Panc1 (cell line): Measurements from ENCODE around the gene NCLN. TPM values are rescaled to one million over a fixed set of nuclear protein-coding genes. Genes with fewer than 3 reads are reported as not detected.

Experiments used
- ATAC-seq: fragments of 200-7000 bp; cut with Tn5 transposase; 2 replicates; pipeline ENCODE4 v1.9.1; 2020; ENCODE audit warnings: mild to moderate bottlenecking, moderate library complexity
- BruUV-seq: library from RNA; stranded (reverse); fragments of 400-500 nt; replicated peaks from 2 replicates; lab custom pipeline; 2021; lab: Mats Ljungman, UMichigan
- CTCF ChIA-PET: fragments of 300-600 bp; sonication (Branson Sonifier 250); formaldehyde crosslinking; loops from one replicate; lab custom pipeline; 2022; ENCODE audit warnings: antibody characterized with exemption; lab: Charles Lee
- POLR2A ChIA-PET: fragments of 300-600 bp; sonication (Branson Sonifier 250); formaldehyde crosslinking; loops from one replicate; lab custom pipeline; 2022; ENCODE audit warnings: antibody characterized with exemption; lab: Charles Lee
- DNase-seq: peaks from one replicate; pipeline ENCODE4 v3.0.0-alpha.2; 2010; ENCODE audit warnings: low read depth, low spot score
- H3K27ac ChIP-seq: 2 replicates; pipeline ENCODE4 v1.5.1; 2011; ENCODE audit warnings: mild to moderate bottlenecking, low read length, inconsistent platforms
- H3K27me3 ChIP-seq: fragments of 200-500 bp; sonication (Bioruptor generic); 2 replicates; pipeline ENCODE4 v1.6.0; 2014; ENCODE audit warnings: low read length, inconsistent platforms; ENCODE audit not compliant: control insufficient read depth, insufficient read depth
- H3K36me3 ChIP-seq: fragments of 200-500 bp; sonication (Bioruptor generic); 2 replicates; pipeline ENCODE4 v1.5.1; 2014; ENCODE audit warnings: inconsistent platforms, mild to moderate bottlenecking, low read length, moderate library complexity; ENCODE audit not compliant: control insufficient read depth, insufficient read depth
- H3K4me1 ChIP-seq: 2 replicates; pipeline ENCODE4 v1.5.1; 2011; ENCODE audit warnings: inconsistent platforms, mild to moderate bottlenecking, low read length, moderate library complexity; ENCODE audit not compliant: control insufficient read depth, insufficient read depth
- H3K4me3 ChIP-seq, 2 experiments: 2 replicates each; pipeline ENCODE4 v1.5.1; 2011 to 2012; ENCODE audit warnings: low read depth in 2 of 2, low read length in 2 of 2, mild to moderate bottlenecking in 2 of 2, inconsistent platforms in 1 of 2, moderate library complexity in 1 of 2
- H3K9me3 ChIP-seq: fragments of 200-500 bp; sonication (Bioruptor generic); 2 replicates; pipeline ENCODE4 v1.5.1; 2014; ENCODE audit warnings: low read depth, mild to moderate bottlenecking, inconsistent platforms, low read length, moderate library complexity; ENCODE audit not compliant: control insufficient read depth, insufficient read depth
- CTCF ChIP-seq: fragments of 450-650 bp; IDR thresholded peaks from 2 replicates; pipeline ENCODE4 v1.5.1; 2017; ENCODE audit warnings: mild to moderate bottlenecking
- POLR2AphosphoS5 ChIP-seq: IDR thresholded peaks from 2 replicates; pipeline ENCODE4 v1.6.1; 2012; ENCODE audit warnings: mild to moderate bottlenecking, low read depth, low read length, moderate library complexity
- REST ChIP-seq, 2 experiments: IDR thresholded peaks; 2 replicates each; pipeline ENCODE4 v1.6.1; 2011 to 2012; ENCODE audit warnings: low read depth in 2 of 2, control low read depth in 1 of 2, low read length in 1 of 2, mild to moderate bottlenecking in 1 of 2, moderate library complexity in 1 of 2; ENCODE audit not compliant: insufficient read depth in 1 of 2
- SIN3A ChIP-seq: IDR thresholded peaks from 2 replicates; pipeline ENCODE4 v1.6.1; 2012; ENCODE audit warnings: low read depth, mild to moderate bottlenecking, low read length, moderate library complexity, borderline replicate concordance; ENCODE audit not compliant: insufficient read depth
- TCF7L2 ChIP-seq: IDR thresholded peaks from 2 replicates; pipeline ENCODE4 v1.6.1; 2011; ENCODE audit warnings: mild to moderate bottlenecking, low read depth, low read length, inconsistent platforms
- in situ Hi-C: cut with HindIII; loops from 2 replicates; pipeline ENCODE4 v1.10.0; 2016; ENCODE audit warnings: low sequenced_read_pairs, low pct_unique_long_range_greater_than_20kb
- intact Hi-C: fragments of 100-400 bp; cut with micrococcal nuclease; formaldehyde crosslinking; loops from one replicate; pipeline ENCODE4 v1.10.0; 2022; ENCODE audit not compliant: unreplicated experiment
- total RNA-seq: library from RNA; stranded (reverse); gene quantifications from one replicate; pipeline ENCODE4 v1.2.1, GENCODE V29; 2021; ENCODE audit not compliant: unreplicated experiment

NCLN gene
- total RNA-seq, 1 experiment from 2014 or later = 132 TPM

DNA sequence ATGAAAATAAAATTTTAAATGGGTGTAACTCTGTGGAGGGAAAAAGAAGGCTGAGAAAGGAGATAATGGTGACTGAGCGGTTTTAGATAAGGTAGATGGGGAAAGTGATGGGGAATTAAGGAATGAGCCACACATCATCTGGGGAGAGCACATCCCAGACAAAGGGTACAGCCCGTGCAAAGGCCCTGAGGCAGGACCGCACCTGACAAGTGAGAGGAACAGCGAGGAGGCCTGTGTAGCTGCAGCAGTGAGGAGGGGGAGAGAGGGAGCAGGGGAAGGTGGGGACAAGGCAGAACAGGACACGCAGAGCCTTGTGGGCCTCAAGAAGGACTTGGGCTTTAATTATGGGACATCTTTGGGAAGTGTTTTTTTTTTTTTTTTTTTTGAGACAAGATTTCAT lies 37.0 kb downstream of the NCLN start:
- ChIA-PET CTCF (interaction anchor here (0.7 kb wide), 1 partner anchor 26 kb away, joined by 5 read pairs; no protein-coding TSS in a partner anchor), POLR2A (interaction anchor here (0.6 kb wide), 2 partner anchors 148 to 285 kb away, joined by 9 read pairs; no protein-coding TSS in a partner anchor)
- no TSS peak for BruUV-seq
- Histone ChIP-seq H3K27me3 (no peaks in the 10 kb centered on the region; the same call in 1 of the 2 replicates), H3K4me3 (no peak overlapping the region), H3K27ac (no peak overlapping the region), H3K4me1 (no peaks in the 10 kb centered on the region), H3K9me3 (no peaks in the 10 kb centered on the region), H3K36me3 (no peaks in the 10 kb centered on the region)
- DNase-seq = no peak
- in situ Hi-C loops = no loop called here
- TF ChIP-seq SIN3A (no peak), TCF7L2 (no peak), CTCF (no peak), POLR2AphosphoS5 (no peak), REST (IDR thresholded peaks at IDR 0.05; ENCODE audit: insufficient read depth in 1 of 2, low read depth in 2 of 2, low read length in 1 of 2) (no peak)
- ATAC-seq = no peak
- intact Hi-C loops = no loop called here

- no peak for DNase-seq
- POLR2A ChIA-PET = no interaction called here
- intact Hi-C loops (no loop called here), in situ Hi-C loops (no loop called here)
- TF ChIP-seq CTCF (peak; percentile 87; the same call in 1 of the 2 replicates), POLR2AphosphoS5 (no peak), SIN3A (no peak), TCF7L2 (no peak)
- BruUV-seq = no TSS peak
- Histone ChIP-seq H3K27ac (no peak within 1 kb of the TSS), H3K4me1 (no peaks in the 10 kb centered on the region), H3K4me3 (peak within 1 kb of the TSS; percentile 23 to 26), H3K27me3 (no peaks in the 10 kb centered on the region; the same call in 1 of the 2 replicates), H3K9me3 (no peaks in the 10 kb centered on the region), H3K36me3 (no peaks in the 10 kb centered on the region)
- CTCF ChIA-PET = interaction anchor here (0.6 kb wide), 1 partner anchor 9 kb away, joined by 6 read pairs; no protein-coding TSS in a partner anchor
- ATAC-seq = peak; percentile 78
Observed at GRCh38 chr19:3224346-3225168, 38.8 kb downstream of the NCLN start, which contains the start of gene CELF5. TSS of gene CELF5 (plus strand) at chr19:3224661. CDS start at chr19:3224740, 79 bp downstream.
